DOHH2 (cell line): Measurements from ENCODE around the gene SH3TC2.

Source experiments
- H3F3A ChIP-seq: fragments of 200-600 bp; sonication (generic), shearing (Covaris generic); 2 replicates; pipeline ENCODE4 v1.6.0; 2016; ENCODE audit warnings: antibody characterized with exemption, mild to moderate bottlenecking; ENCODE audit not compliant: control insufficient read depth, insufficient read depth
- H3K27ac ChIP-seq: fragments of 200-600 bp; sonication (generic); 2 replicates; pipeline ENCODE4 v1.5.1; 2014; ENCODE audit warnings: low read depth, mild to moderate bottlenecking, low read length, moderate library complexity
- H3K27me3 ChIP-seq: fragments of 200-600 bp; sonication (generic); 2 replicates; pipeline ENCODE4 v1.6.1; 2014; ENCODE audit warnings: mild to moderate bottlenecking, low read length, mixed read lengths; ENCODE audit not compliant: control insufficient read depth
- H3K36me3 ChIP-seq: fragments of 200-600 bp; sonication (generic); 2 replicates; pipeline ENCODE4 v1.6.1; 2014; ENCODE audit warnings: mild to moderate bottlenecking, low read length, moderate library complexity, mixed read lengths; ENCODE audit not compliant: control insufficient read depth
- H3K4me1 ChIP-seq: fragments of 200-600 bp; sonication (generic); 2 replicates; pipeline ENCODE4 v1.6.1; 2014; ENCODE audit warnings: mild to moderate bottlenecking, low read length, mixed read lengths; ENCODE audit not compliant: control insufficient read depth
- H3K4me2 ChIP-seq: fragments of 200-600 bp; sonication (generic); 2 replicates; pipeline ENCODE4 v1.6.0; 2014; ENCODE audit warnings: mild to moderate bottlenecking, low read length, moderate library complexity
- H3K4me3 ChIP-seq: fragments of 200-600 bp; sonication (generic); 2 replicates; pipeline ENCODE4 v1.5.1; 2014; ENCODE audit warnings: mild to moderate bottlenecking, low read length, mixed read lengths
- H3K79me2 ChIP-seq: fragments of 200-600 bp; sonication (generic); 2 replicates; pipeline ENCODE4 v1.6.1; 2014; ENCODE audit warnings: mild to moderate bottlenecking, low read length, mixed read lengths; ENCODE audit not compliant: control insufficient read depth
- H3K9me2 ChIP-seq: fragments of 200-600 bp; sonication (generic); replicated peaks from 2 replicates; pipeline ENCODE4 v1.6.1; 2014; ENCODE audit warnings: mild to moderate bottlenecking, low read length, mixed read lengths; ENCODE audit not compliant: control insufficient read depth
- H3K9me3 ChIP-seq: fragments of 200-600 bp; sonication (generic); 2 replicates; pipeline ENCODE4 v1.6.1; 2014; ENCODE audit warnings: antibody characterized with exemption, low read length, mixed read lengths; ENCODE audit not compliant: control insufficient read depth, insufficient read depth
- H4K20me1 ChIP-seq: fragments of 200-600 bp; sonication (generic); 2 replicates; pipeline ENCODE4 v1.6.0; 2014; ENCODE audit warnings: low read depth, mild to moderate bottlenecking, antibody characterized with exemption, low read length, moderate library complexity; ENCODE audit not compliant: control insufficient read depth, insufficient read depth
- CTCF ChIP-seq: fragments of 200-600 bp; sonication (generic); IDR thresholded peaks from one replicate; pipeline ENCODE4 v1.5.1; 2014; ENCODE audit warnings: antibody characterized with exemption, mild to moderate bottlenecking, low read depth, low read length; ENCODE audit not compliant: poor library complexity, severe bottlenecking
- EZH2phosphoT487 ChIP-seq: fragments of 200-600 bp; sonication (generic); IDR thresholded peaks from 2 replicates; pipeline ENCODE4 v1.6.1; 2017; ENCODE audit warnings: borderline replicate concordance, mild to moderate bottlenecking, antibody characterized with exemption, low read length, moderate library complexity, mixed read lengths

The SH3TC2 gene

GRCh38 chr5:149046196-149046829 is 16.5 kb downstream of the SH3TC2 start:
- Histone ChIP-seq H3K4me3 (no peak overlapping the region), H3K9me2 (no peaks in the 10 kb centered on the region), H3K4me1 (no peaks in the 10 kb centered on the region), H3K9me3 (no peaks in the 10 kb centered on the region), H4K20me1 (no peaks in the 10 kb centered on the region), H3K79me2 (no peaks in the 10 kb centered on the region), H3K27me3 (peaks cover 9% of the 10 kb centered on the region), H3K36me3 (no peaks in the 10 kb centered on the region), H3K4me2 (no peak overlapping the region), H3K27ac (no peak overlapping the region), H3F3A (no peaks in the 10 kb centered on the region)
- no peak for TF ChIP-seq CTCF
- no peak for TF ChIP-seq EZH2phosphoT487

- H3K27me3 ChIP-seq: peaks cover 9% of the 10 kb centered on the region
- no peaks in the 10 kb centered on the region for H3K9me3 ChIP-seq
- H3K36me3 ChIP-seq: no peaks in the 10 kb centered on the region
- no peaks in the 10 kb centered on the region for H3K79me2 ChIP-seq
- H3K27ac ChIP-seq: no peak overlapping the region
- H3K4me3 ChIP-seq: no peak overlapping the region
- no peaks in the 10 kb centered on the region for H3K9me2 ChIP-seq
- H3F3A ChIP-seq: no peaks in the 10 kb centered on the region
- H4K20me1 ChIP-seq: no peaks in the 10 kb centered on the region
- no peaks in the 10 kb centered on the region for H3K4me1 ChIP-seq
- H3K4me2 ChIP-seq: no peak overlapping the region
- TF ChIP-seq EZH2phosphoT487 (no peak), CTCF (no peak)
Measured at GRCh38 chr5:149045089-149045460, 17.8 kb downstream of the SH3TC2 start.

- no peaks in the 10 kb centered on the region for H3K9me3 ChIP-seq
- no peaks in the 10 kb centered on the region for H3K36me3 ChIP-seq
Measured at GRCh38 chr5:149044453-149045088, 18.3 kb downstream of the SH3TC2 start.

More at GRCh38 chr5:149044453-149045088, 18.3 kb downstream of the SH3TC2 start:
- Histone ChIP-seq H3K9me2 (no peaks in the 10 kb centered on the region), H3K4me2 (no peak overlapping the region), H3K27ac (no peak overlapping the region), H3K4me1 (no peaks in the 10 kb centered on the region), H3K79me2 (no peaks in the 10 kb centered on the region), H4K20me1 (no peaks in the 10 kb centered on the region), H3K27me3 (peaks cover 9% of the 10 kb centered on the region), H3F3A (no peaks in the 10 kb centered on the region), H3K4me3 (no peak overlapping the region)
- TF ChIP-seq EZH2phosphoT487 (no peak), CTCF (no peak)
